ENCODE measurements around the gene FXYD5.
"Not testable (repeated sequence)": the region's sequence is repeated elsewhere in the genome, so short reads cannot be mapped to it uniquely, and the experiment has no call there.

Gene FXYD5

GRCh38 chr19:35194012-35194984, 39.8 kb downstream of the FXYD5 start:
- no peak for FAIRE-seq

GRCh38 chr19:35195830-35196229, 41.3 kb downstream of the FXYD5 start:
- FAIRE-seq: no peak

GRCh38 chr19:35196861-35197260, 42.3 kb downstream of the FXYD5 start:
- not testable (repeated sequence) for FAIRE-seq

GRCh38 chr19:35199481-35199880, 44.9 kb downstream of the FXYD5 start:
- no peak for FAIRE-seq

- no peak for FAIRE-seq
Observed at GRCh38 chr19:35202722-35203688, 48.5 kb downstream of the FXYD5 start.

- no peak for FAIRE-seq
Observed at GRCh38 chr19:35204799-35205732, 50.5 kb downstream of the FXYD5 start.

- no peak for FAIRE-seq
Observed at GRCh38 chr19:35205733-35206323, 51.3 kb downstream of the FXYD5 start.

GRCh38 chr19:35206379-35206778, 51.8 kb downstream of the FXYD5 start:
- no peak for FAIRE-seq

GRCh38 chr19:35206855-35207254, 52.3 kb downstream of the FXYD5 start:
- no peak for FAIRE-seq

GRCh38 chr19:35207391-35207871, 52.9 kb downstream of the FXYD5 start:
- no peak for FAIRE-seq

- no peak for FAIRE-seq
Observed at GRCh38 chr19:35208121-35208520, 53.6 kb downstream of the FXYD5 start.

GRCh38 chr19:35209646-35210045, 55.1 kb downstream of the FXYD5 start:
- no peak for FAIRE-seq

GRCh38 chr19:35211545-35212230, 57.2 kb downstream of the FXYD5 start:
- no peak for FAIRE-seq

GRCh38 chr19:35212241-35212640, 57.7 kb downstream of the FXYD5 start:
- FAIRE-seq: no peak

- FAIRE-seq: no peak
Observed at GRCh38 chr19:35213663-35214632, 59.4 kb downstream of the FXYD5 start.

- no peak for FAIRE-seq
Observed at GRCh38 chr19:35214766-35215422, 60.4 kb downstream of the FXYD5 start.

- no peak for FAIRE-seq
Observed at GRCh38 chr19:35216016-35216832, 61.7 kb downstream of the FXYD5 start.

Data from TTC549 (cell line).